Measurements from ENCODE around the gene HPCA.

HPCA gene

GRCh38 chr1:32934535-32934934 lies 48.2 kb downstream of the HPCA start:
- H3K4me3 ChIP-seq (ENCODE audit: low read length), result no peak overlapping the region
- no peak for DNase-seq (ENCODE audit: low read depth)

GRCh38 chr1:32937061-32937460 lies 50.8 kb downstream of the HPCA start:
- no peak for TF ChIP-seq CTCF (IDR thresholded peaks at IDR 0.05; ENCODE audit: insufficient read depth, low read depth, low read length, missing control alignments)

More at GRCh38 chr1:32934535-32934934, 48.2 kb downstream of the HPCA start:
- no peak for TF ChIP-seq CTCF (IDR thresholded peaks at IDR 0.05; ENCODE audit: insufficient read depth, low read depth, low read length, missing control alignments)

GRCh38 chr1:32939655-32940371 lies 53.5 kb downstream of the HPCA start:
- DNase-seq (ENCODE audit: low read depth), result peak; percentile 90
- no peak for TF ChIP-seq CTCF (IDR thresholded peaks at IDR 0.05; ENCODE audit: insufficient read depth, low read depth, low read length, missing control alignments)
- no peak overlapping the region for H3K4me3 ChIP-seq (ENCODE audit: low read length)

More at GRCh38 chr1:32937061-32937460, 50.8 kb downstream of the HPCA start:
- DNase-seq (ENCODE audit: low read depth), result peak; percentile 43
- H3K4me3 ChIP-seq (ENCODE audit: low read length), result no peak overlapping the region

GRCh38 chr1:32944180-32944579 lies 57.9 kb downstream of the HPCA start:
- no peak for TF ChIP-seq CTCF (IDR thresholded peaks at IDR 0.05; ENCODE audit: insufficient read depth, low read depth, low read length, missing control alignments)
- no peak for DNase-seq (ENCODE audit: low read depth)
- H3K4me3 ChIP-seq (ENCODE audit: low read length), result no peak overlapping the region
